Suprapubic skin (tissue), 4 donors: ENCODE results near the gene GALE. TPM values are rescaled to one million over a fixed set of nuclear protein-coding genes. Genes with fewer than 3 reads are reported as not detected.
"Not testable (repeated sequence)": the region's sequence is repeated elsewhere in the genome, so short reads cannot be mapped to it uniquely, and the experiment has no call there.

ENCODE experiments used
- DNase-seq, 2 donors: peaks; one replicate each; pipeline ENCODE4 v3.0.0-alpha.2; 2019; ENCODE audit warnings: low spot score in 2 of 2
- H3K27ac ChIP-seq: fragments of 200-600 bp; sonication (generic); one replicate; pipeline ENCODE4 v1.5.1; 2019
- H3K27me3 ChIP-seq: fragments of 200-600 bp; sonication (generic); one replicate; pipeline ENCODE4 v1.5.1; 2019
- H3K36me3 ChIP-seq: fragments of 200-600 bp; sonication (generic); one replicate; pipeline ENCODE4 v1.5.1; 2019
- H3K4me1 ChIP-seq: fragments of 200-600 bp; sonication (generic); one replicate; pipeline ENCODE4 v1.5.1; 2019
- H3K4me3 ChIP-seq: fragments of 200-600 bp; sonication (generic); one replicate; pipeline ENCODE4 v1.5.1; 2019; ENCODE audit warnings: mild to moderate bottlenecking
- H3K9me3 ChIP-seq: fragments of 200-600 bp; sonication (generic); one replicate; pipeline ENCODE4 v1.5.1; 2019
- CTCF ChIP-seq, 2 donors: fragments of 200-600 bp in 1 of 2; fragments of 450-650 bp in 1 of 2; sonication (generic) in 1 of 2; IDR thresholded peaks; one replicate each; pipeline ENCODE4 v1.5.1; 2016 to 2019; ENCODE audit warnings: antibody characterized with exemption in 2 of 2, mild to moderate bottlenecking in 1 of 2, moderate library complexity in 1 of 2
- EP300 ChIP-seq: sonication (generic); formaldehyde crosslinking; IDR thresholded peaks from one replicate; pipeline ENCODE4 v1.6.1; 2017; ENCODE audit warnings: antibody characterized with exemption
- POLR2A ChIP-seq, 2 donors: fragments of 450-650 bp; IDR thresholded peaks; one replicate each; pipeline ENCODE4 v1.6.1; 2017; ENCODE audit warnings: antibody characterized with exemption in 2 of 2, mild to moderate bottlenecking in 2 of 2, moderate library complexity in 2 of 2
- POLR2AphosphoS5 ChIP-seq, 3 donors: sonication (generic); formaldehyde crosslinking; IDR thresholded peaks; one replicate each; pipeline ENCODE4 v1.6.1; 2017; ENCODE audit warnings: antibody characterized with exemption in 3 of 3
- WGBS: methylation state at CpG from one replicate; pipeline ENCODE4 v1.1.5; 2018; 5-methylcytosine and 5-hydroxymethylcytosine counted together
- total RNA-seq, 4 donors: library from RNA; depleted of rRNA; stranded (reverse); fragments of >200 nt; gene quantifications; one replicate each; pipeline ENCODE4 v1.1.0, GENCODE V29; 2016

The GALE gene
- total RNA-seq, 4 donors from 2014 or later = 15.4 to 26.6 (median 16.9) TPM

GRCh38 chr1:23797478-23798448 is 2.8 kb downstream of the GALE start:
- Histone ChIP-seq H3K27me3 (no peaks in the 10 kb centered on the region), H3K27ac (no peak overlapping the region)
- WGBS = 85% methylated on average over 19 of the region's 20 CpGs

GRCh38 chr1:23796466-23797271 is 3.9 kb downstream of the GALE start:
- 67% methylated on average over 11 of the region's 17 CpGs for WGBS
- Histone ChIP-seq H3K4me1 (peaks cover 53% of the 10 kb centered on the region), H3K27ac (no peak overlapping the region), H3K4me3 (no peak overlapping the region), H3K36me3 (peaks cover 55% of the 10 kb centered on the region), H3K9me3 (no peaks in the 10 kb centered on the region), H3K27me3 (no peaks in the 10 kb centered on the region)
- DNase-seq = no peak
- TF ChIP-seq POLR2A (IDR thresholded peaks at IDR 0.05) (no peak), CTCF (IDR thresholded peaks at IDR 0.05) (peak in 1 of 2 donors; percentile 7), POLR2AphosphoS5 (IDR thresholded peaks at IDR 0.05) (no peak), EP300 (no peak)

More at GRCh38 chr1:23797478-23798448, 2.8 kb downstream of the GALE start:
- Histone ChIP-seq H3K4me3 (no peak overlapping the region), H3K9me3 (no peaks in the 10 kb centered on the region), H3K36me3 (peaks cover 52% of the 10 kb centered on the region), H3K4me1 (peaks cover 46% of the 10 kb centered on the region)
- no peak for TF ChIP-seq CTCF (IDR thresholded peaks at IDR 0.05)
- TF ChIP-seq POLR2A (IDR thresholded peaks at IDR 0.05) = no peak
- TF ChIP-seq POLR2AphosphoS5 (IDR thresholded peaks at IDR 0.05) = no peak
- TF ChIP-seq EP300 = no peak
- no peak for DNase-seq

GRCh38 chr1:23795676-23796465 is 4.7 kb downstream of the GALE start:
- no peaks in the 10 kb centered on the region for H3K9me3 ChIP-seq
- TF ChIP-seq EP300 = no peak
- no peak for TF ChIP-seq POLR2AphosphoS5 (IDR thresholded peaks at IDR 0.05)
- no peak for TF ChIP-seq POLR2A (IDR thresholded peaks at IDR 0.05)
- no peak for TF ChIP-seq CTCF (IDR thresholded peaks at IDR 0.05)

GRCh38 chr1:23794732-23795182 is 5.8 kb downstream of the GALE start:
- 75% methylated on average over 7 of the region's 9 CpGs for WGBS
- H3K9me3 ChIP-seq, DNase-seq, H3K4me3 ChIP-seq, H3K27me3 ChIP-seq, H3K27ac ChIP-seq: not testable (repeated sequence)
- Histone ChIP-seq H3K36me3 (peaks cover 55% of the 10 kb centered on the region), H3K4me1 (peaks cover 54% of the 10 kb centered on the region)

More at GRCh38 chr1:23795676-23796465, 4.7 kb downstream of the GALE start:
- WGBS = 83% methylated on average over 5 of the region's 16 CpGs
- DNase-seq = no peak
- H3K4me1 ChIP-seq = peaks cover 51% of the 10 kb centered on the region
- H3K4me3 ChIP-seq = no peak overlapping the region
- H3K27me3 ChIP-seq = no peaks in the 10 kb centered on the region
- H3K27ac ChIP-seq = no peak overlapping the region
- peaks cover 55% of the 10 kb centered on the region for H3K36me3 ChIP-seq
